NK-92 treated with Interleukin-12 subunit alpha and Interleukin-12 subunit beta, amount 100 ng/mL, for 24 hours (cell line): Measurements from ENCODE around the gene IDUA.
A peak's percentile ranks its signal among the peaks of the same experiment; 100 is the strongest.

ENCODE experiments used
- DNase-seq: peaks from one replicate; lab custom pipeline; 2025; lab: John Stamatoyannopoulos, UW

The IDUA gene

GRCh38 chr4:1031956-1032795 is 45.3 kb downstream of the IDUA start:
- no peak for DNase-seq

GRCh38 chr4:1032861-1033260 is 46.0 kb downstream of the IDUA start:
- DNase-seq = no peak

GRCh38 chr4:1033840-1034551 is 47.2 kb downstream of the IDUA start:
- no peak for DNase-seq

- DNase-seq = no peak
Measured at GRCh38 chr4:1035510-1035909, 48.7 kb downstream of the IDUA start.

- DNase-seq = no peak
Measured at GRCh38 chr4:1036095-1036494, 49.3 kb downstream of the IDUA start.

GRCh38 chr4:1036976-1037810 is 50.3 kb downstream of the IDUA start:
- no peak for DNase-seq

GRCh38 chr4:1038948-1039492 is 52.2 kb downstream of the IDUA start:
- DNase-seq = no peak

GRCh38 chr4:1039493-1040343 is 52.9 kb downstream of the IDUA start:
- no peak for DNase-seq

GRCh38 chr4:1040344-1041146 is 53.7 kb downstream of the IDUA start:
- no peak for DNase-seq

GRCh38 chr4:1041147-1041935 is 54.5 kb downstream of the IDUA start:
- DNase-seq = no peak

GRCh38 chr4:1041936-1042330 is 55.1 kb downstream of the IDUA start:
- no peak for DNase-seq

GRCh38 chr4:1042352-1043055 is 55.7 kb downstream of the IDUA start:
- DNase-seq = no peak

- no peak for DNase-seq
Measured at GRCh38 chr4:1043162-1043561, 56.3 kb downstream of the IDUA start.

GRCh38 chr4:1043651-1044468 is 57.0 kb downstream of the IDUA start:
- DNase-seq = peak; percentile 28

GRCh38 chr4:1044469-1045192 is 57.8 kb downstream of the IDUA start:
- DNase-seq = no peak

GRCh38 chr4:1045193-1045594 is 58.4 kb downstream of the IDUA start:
- no peak for DNase-seq

- DNase-seq = no peak
Measured at GRCh38 chr4:1045595-1046201, 58.9 kb downstream of the IDUA start.
